SK-N-SH treated with all-trans-retinoic acid at 6 μM for 48 hours (cell line): ENCODE results near the gene RIMS3.

Source experiments
- ATAC-seq: fragments of 200-7000 bp; cut with Tn5 transposase; 3 replicates; pipeline ENCODE4 v1.9.1; 2020; ENCODE audit warnings: mild to moderate bottlenecking, moderate library complexity
- ARNTL ChIP-seq: fragments of 450-650 bp; formaldehyde crosslinking; IDR thresholded peaks from 2 replicates; pipeline ENCODE4 v1.5.0; 2020; ENCODE audit warnings: low read depth, mild to moderate bottlenecking, moderate library complexity, borderline replicate concordance
- BACH2 ChIP-seq: fragments of 250-450 bp; sonication (Bioruptor Pico); IDR thresholded peaks from 2 replicates; pipeline ENCODE4 v1.9.0; 2021; ENCODE audit warnings: mild to moderate bottlenecking, borderline replicate concordance
- CSDC2 ChIP-seq: fragments of 250-450 bp; sonication (Bioruptor Pico); IDR thresholded peaks from 2 replicates; pipeline ENCODE4 v1.5.0; 2020; ENCODE audit warnings: mild to moderate bottlenecking, moderate library complexity
- ESRRG ChIP-seq: fragments of 250-450 bp; sonication (Bioruptor Pico); IDR thresholded peaks from 2 replicates; pipeline ENCODE4 v1.6.1; 2021; ENCODE audit warnings: mild to moderate bottlenecking
- GLIS3 ChIP-seq: fragments of 250-450 bp; sonication (Bioruptor Pico); IDR thresholded peaks from 2 replicates; pipeline ENCODE4 v1.5.0; 2020; ENCODE audit warnings: mild to moderate bottlenecking, moderate library complexity
- ISL1 ChIP-seq: fragments of 250-450 bp; sonication (Bioruptor Pico); IDR thresholded peaks from 2 replicates; pipeline ENCODE4 v2.1.2; 2022; ENCODE audit warnings: mild to moderate bottlenecking, moderate library complexity
- PPARA ChIP-seq: fragments of 250-450 bp; sonication (Bioruptor Pico); IDR thresholded peaks from 2 replicates; pipeline ENCODE4 v1.5.0; 2020; ENCODE audit warnings: mild to moderate bottlenecking, borderline replicate concordance
- RARB ChIP-seq: fragments of 250-450 bp; sonication (Bioruptor Pico); IDR thresholded peaks from 2 replicates; pipeline ENCODE4 v1.8.0; 2021; ENCODE audit warnings: mild to moderate bottlenecking, moderate library complexity
- SNAI2 ChIP-seq: fragments of 250-450 bp; sonication (Bioruptor Pico); IDR thresholded peaks from 2 replicates; pipeline ENCODE4 v1.5.0; 2020; ENCODE audit warnings: mild to moderate bottlenecking, moderate library complexity
- TCF4 ChIP-seq: fragments of 250-450 bp; sonication (Bioruptor Pico); IDR thresholded peaks from 2 replicates; pipeline ENCODE4 v1.8.0; 2021; ENCODE audit warnings: mild to moderate bottlenecking, moderate library complexity, borderline replicate concordance
- TOX ChIP-seq: fragments of 250-450 bp; sonication (Bioruptor Pico); IDR thresholded peaks from 2 replicates; pipeline ENCODE4 v1.8.0; 2021; ENCODE audit warnings: mild to moderate bottlenecking, moderate library complexity, borderline replicate concordance
- ZC3H10 ChIP-seq: fragments of 250-450 bp; sonication (Bioruptor Pico); IDR thresholded peaks from 2 replicates; pipeline ENCODE4 v1.5.1; 2021; ENCODE audit warnings: mild to moderate bottlenecking, moderate library complexity
- ZFP3 ChIP-seq: fragments of 250-450 bp; sonication (Bioruptor Pico); IDR thresholded peaks from 2 replicates; pipeline ENCODE4 v1.5.0; 2020; ENCODE audit warnings: mild to moderate bottlenecking, moderate library complexity
- ZFP30 ChIP-seq: fragments of 450-650 bp; formaldehyde crosslinking; IDR thresholded peaks from 2 replicates; pipeline ENCODE4 v1.5.0; 2022; ENCODE audit warnings: mild to moderate bottlenecking, moderate library complexity
- ZNF565 ChIP-seq: fragments of 450-650 bp; formaldehyde crosslinking; conservative IDR thresholded peaks from 2 replicates; pipeline ENCODE4 v1.5.0; 2020; ENCODE audit warnings: low read depth, mild to moderate bottlenecking, moderate library complexity
- ZNF70 ChIP-seq: fragments of 450-650 bp; formaldehyde crosslinking; IDR thresholded peaks from 2 replicates; pipeline ENCODE4 v1.5.0; 2020; ENCODE audit warnings: mild to moderate bottlenecking, moderate library complexity
- TF ChIP-seq, protein P1 (sequence below): fragments of 250-450 bp; sonication (Bioruptor Pico); IDR thresholded peaks from 2 replicates; pipeline ENCODE4 v1.5.1; 2020; ENCODE audit warnings: low read depth, mild to moderate bottlenecking, moderate library complexity
- TF ChIP-seq, protein P2 (sequence below): fragments of 250-450 bp; sonication (Bioruptor Pico); IDR thresholded peaks from 2 replicates; pipeline ENCODE4 v1.8.0; 2021; ENCODE audit warnings: low read depth, mild to moderate bottlenecking, moderate library complexity, borderline replicate concordance
- TF ChIP-seq, protein P3 (sequence below): fragments of 250-450 bp; sonication (Bioruptor Pico); IDR thresholded peaks from 2 replicates; pipeline ENCODE4 v1.5.0; 2020; ENCODE audit warnings: mild to moderate bottlenecking, moderate library complexity
- TF ChIP-seq, protein P4 (sequence below): fragments of 250-450 bp; sonication (Bioruptor Pico); IDR thresholded peaks from 2 replicates; pipeline ENCODE4 v1.8.0; 2020; ENCODE audit warnings: mild to moderate bottlenecking, moderate library complexity, borderline replicate concordance
- TF ChIP-seq, protein P5 (sequence below): fragments of 250-450 bp; sonication (Bioruptor Pico); IDR thresholded peaks from 2 replicates; pipeline ENCODE4 v1.5.1; 2021; ENCODE audit warnings: mild to moderate bottlenecking, moderate library complexity

RIMS3 gene

DNA sequence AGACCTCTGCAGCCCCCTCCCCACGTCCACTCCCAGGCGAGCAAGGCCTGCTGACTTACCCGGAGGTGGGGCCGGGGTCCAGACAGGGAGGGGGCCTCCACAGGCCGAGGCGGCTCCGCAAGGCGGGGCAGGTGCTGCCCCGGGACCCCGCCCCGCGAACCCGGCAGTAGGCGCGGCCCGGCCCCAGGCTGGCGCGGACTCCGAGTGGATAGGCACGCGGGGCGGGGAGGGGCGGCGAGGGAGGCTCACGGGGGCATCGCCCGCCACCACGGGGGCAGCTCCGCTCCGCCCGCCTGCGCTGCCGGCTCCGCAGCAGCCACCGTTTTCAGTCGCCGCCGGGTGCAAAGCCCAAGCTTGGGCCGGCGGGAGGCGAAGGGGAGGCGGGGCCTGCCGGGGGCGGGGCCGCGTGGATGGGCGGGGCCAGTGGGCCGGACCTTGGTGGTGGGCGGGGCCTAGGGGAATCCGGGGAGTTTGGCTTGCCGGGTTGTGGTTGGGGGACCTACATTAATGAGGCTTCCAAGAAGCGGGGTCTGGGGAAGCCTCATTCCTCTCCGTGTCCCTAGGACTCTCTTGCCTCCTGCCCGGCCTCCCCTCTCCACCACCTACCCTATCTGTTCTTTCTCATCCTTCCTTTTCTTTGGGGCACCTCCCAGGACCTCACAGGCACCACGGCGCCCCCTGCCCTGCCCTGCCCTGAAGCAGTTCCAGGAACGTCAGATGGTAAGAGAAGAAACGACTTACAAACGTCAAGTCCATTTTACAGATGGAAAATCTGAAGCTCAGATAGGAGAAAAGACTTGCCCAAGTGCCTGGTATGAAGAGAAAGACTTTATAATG lies at the start of gene RIMS3:
Gene RIMS3, minus strand, starts transcription at position 348 of the 837 bp plus-strand sequence. CDS start 23,757 bp downstream, outside the sequence.
- TF ChIP-seq, protein P1, sequence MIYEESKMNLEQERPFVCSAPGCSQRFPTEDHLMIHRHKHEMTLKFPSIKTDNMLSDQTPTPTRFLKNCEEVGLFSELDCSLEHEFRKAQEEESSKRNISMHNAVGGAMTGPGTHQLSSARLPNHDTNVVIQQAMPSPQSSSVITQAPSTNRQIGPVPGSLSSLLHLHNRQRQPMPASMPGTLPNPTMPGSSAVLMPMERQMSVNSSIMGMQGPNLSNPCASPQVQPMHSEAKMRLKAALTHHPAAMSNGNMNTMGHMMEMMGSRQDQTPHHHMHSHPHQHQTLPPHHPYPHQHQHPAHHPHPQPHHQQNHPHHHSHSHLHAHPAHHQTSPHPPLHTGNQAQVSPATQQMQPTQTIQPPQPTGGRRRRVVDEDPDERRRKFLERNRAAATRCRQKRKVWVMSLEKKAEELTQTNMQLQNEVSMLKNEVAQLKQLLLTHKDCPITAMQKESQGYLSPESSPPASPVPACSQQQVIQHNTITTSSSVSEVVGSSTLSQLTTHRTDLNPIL (CRISPR knock-in tag), result no peak
- TF ChIP-seq ZNF565, result no peak
- no peak for TF ChIP-seq GLIS3 (CRISPR knock-in tag)
- no peak for TF ChIP-seq ZFP30 (CRISPR knock-in tag)
- no peak for TF ChIP-seq CSDC2 (CRISPR knock-in tag)
- TF ChIP-seq SNAI2 (CRISPR knock-in tag), result no peak
- TF ChIP-seq, protein P2, sequence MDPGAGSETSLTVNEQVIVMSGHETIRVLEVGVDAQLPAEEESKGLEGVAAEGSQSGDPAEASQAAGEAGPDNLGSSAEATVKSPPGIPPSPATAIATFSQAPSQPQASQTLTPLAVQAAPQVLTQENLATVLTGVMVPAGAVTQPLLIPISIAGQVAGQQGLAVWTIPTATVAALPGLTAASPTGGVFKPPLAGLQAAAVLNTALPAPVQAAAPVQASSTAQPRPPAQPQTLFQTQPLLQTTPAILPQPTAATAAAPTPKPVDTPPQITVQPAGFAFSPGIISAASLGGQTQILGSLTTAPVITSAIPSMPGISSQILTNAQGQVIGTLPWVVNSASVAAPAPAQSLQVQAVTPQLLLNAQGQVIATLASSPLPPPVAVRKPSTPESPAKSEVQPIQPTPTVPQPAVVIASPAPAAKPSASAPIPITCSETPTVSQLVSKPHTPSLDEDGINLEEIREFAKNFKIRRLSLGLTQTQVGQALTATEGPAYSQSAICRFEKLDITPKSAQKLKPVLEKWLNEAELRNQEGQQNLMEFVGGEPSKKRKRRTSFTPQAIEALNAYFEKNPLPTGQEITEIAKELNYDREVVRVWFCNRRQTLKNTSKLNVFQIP (CRISPR knock-in tag), result no peak
- no peak for TF ChIP-seq TCF4 (CRISPR knock-in tag)
- TF ChIP-seq ZFP3 (CRISPR knock-in tag), result no peak
- no peak for TF ChIP-seq ESRRG (CRISPR knock-in tag)
- no peak for TF ChIP-seq ARNTL (CRISPR knock-in tag)
- TF ChIP-seq BACH2, result no peak
- TF ChIP-seq, protein P3, sequence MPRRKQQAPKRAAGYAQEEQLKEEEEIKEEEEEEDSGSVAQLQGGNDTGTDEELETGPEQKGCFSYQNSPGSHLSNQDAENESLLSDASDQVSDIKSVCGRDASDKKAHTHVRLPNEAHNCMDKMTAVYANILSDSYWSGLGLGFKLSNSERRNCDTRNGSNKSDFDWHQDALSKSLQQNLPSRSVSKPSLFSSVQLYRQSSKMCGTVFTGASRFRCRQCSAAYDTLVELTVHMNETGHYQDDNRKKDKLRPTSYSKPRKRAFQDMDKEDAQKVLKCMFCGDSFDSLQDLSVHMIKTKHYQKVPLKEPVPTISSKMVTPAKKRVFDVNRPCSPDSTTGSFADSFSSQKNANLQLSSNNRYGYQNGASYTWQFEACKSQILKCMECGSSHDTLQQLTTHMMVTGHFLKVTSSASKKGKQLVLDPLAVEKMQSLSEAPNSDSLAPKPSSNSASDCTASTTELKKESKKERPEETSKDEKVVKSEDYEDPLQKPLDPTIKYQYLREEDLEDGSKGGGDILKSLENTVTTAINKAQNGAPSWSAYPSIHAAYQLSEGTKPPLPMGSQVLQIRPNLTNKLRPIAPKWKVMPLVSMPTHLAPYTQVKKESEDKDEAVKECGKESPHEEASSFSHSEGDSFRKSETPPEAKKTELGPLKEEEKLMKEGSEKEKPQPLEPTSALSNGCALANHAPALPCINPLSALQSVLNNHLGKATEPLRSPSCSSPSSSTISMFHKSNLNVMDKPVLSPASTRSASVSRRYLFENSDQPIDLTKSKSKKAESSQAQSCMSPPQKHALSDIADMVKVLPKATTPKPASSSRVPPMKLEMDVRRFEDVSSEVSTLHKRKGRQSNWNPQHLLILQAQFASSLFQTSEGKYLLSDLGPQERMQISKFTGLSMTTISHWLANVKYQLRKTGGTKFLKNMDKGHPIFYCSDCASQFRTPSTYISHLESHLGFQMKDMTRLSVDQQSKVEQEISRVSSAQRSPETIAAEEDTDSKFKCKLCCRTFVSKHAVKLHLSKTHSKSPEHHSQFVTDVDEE (CRISPR knock-in tag), result no peak
- TF ChIP-seq, protein P4, sequence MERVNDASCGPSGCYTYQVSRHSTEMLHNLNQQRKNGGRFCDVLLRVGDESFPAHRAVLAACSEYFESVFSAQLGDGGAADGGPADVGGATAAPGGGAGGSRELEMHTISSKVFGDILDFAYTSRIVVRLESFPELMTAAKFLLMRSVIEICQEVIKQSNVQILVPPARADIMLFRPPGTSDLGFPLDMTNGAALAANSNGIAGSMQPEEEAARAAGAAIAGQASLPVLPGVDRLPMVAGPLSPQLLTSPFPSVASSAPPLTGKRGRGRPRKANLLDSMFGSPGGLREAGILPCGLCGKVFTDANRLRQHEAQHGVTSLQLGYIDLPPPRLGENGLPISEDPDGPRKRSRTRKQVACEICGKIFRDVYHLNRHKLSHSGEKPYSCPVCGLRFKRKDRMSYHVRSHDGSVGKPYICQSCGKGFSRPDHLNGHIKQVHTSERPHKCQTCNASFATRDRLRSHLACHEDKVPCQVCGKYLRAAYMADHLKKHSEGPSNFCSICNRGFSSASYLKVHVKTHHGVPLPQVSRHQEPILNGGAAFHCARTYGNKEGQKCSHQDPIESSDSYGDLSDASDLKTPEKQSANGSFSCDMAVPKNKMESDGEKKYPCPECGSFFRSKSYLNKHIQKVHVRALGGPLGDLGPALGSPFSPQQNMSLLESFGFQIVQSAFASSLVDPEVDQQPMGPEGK (CRISPR knock-in tag), result no peak
- TF ChIP-seq, protein P5, sequence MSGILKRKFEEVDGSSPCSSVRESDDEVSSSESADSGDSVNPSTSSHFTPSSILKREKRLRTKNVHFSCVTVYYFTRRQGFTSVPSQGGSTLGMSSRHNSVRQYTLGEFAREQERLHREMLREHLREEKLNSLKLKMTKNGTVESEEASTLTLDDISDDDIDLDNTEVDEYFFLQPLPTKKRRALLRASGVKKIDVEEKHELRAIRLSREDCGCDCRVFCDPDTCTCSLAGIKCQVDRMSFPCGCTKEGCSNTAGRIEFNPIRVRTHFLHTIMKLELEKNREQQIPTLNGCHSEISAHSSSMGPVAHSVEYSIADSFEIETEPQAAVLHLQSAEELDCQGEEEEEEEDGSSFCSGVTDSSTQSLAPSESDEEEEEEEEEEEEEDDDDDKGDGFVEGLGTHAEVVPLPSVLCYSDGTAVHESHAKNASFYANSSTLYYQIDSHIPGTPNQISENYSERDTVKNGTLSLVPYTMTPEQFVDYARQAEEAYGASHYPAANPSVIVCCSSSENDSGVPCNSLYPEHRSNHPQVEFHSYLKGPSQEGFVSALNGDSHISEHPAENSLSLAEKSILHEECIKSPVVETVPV (CRISPR knock-in tag), result no peak
- no peak for TF ChIP-seq ZNF70
- no peak for TF ChIP-seq RARB
- TF ChIP-seq ISL1 (CRISPR knock-in tag), result no peak
- no peak for TF ChIP-seq ZC3H10 (CRISPR knock-in tag)
- no peak for TF ChIP-seq TOX (CRISPR knock-in tag)
- TF ChIP-seq, all 23 proteins: peak for 0
- ATAC-seq, result peak; percentile 88

DNA sequence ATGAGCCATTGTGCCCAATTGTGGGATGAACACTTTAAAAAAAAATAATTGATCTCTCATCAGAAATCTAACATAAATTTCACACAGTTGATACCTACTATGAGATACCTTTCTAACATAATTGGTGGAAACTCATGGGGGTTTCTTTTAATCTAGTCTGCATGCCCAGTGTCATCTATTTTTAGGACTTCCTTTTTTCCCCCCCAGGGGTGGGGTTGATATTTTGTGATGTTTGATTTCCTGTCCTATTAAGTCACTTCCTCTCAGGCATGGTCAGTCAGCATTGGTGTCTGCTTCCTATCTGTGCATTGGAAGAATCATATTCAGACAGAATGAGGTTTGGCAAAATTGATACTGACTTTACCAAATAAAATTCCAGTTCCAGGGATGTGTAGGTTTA lies 47.5 kb upstream of the RIMS3 start:
- no peak for ATAC-seq
- TF ChIP-seq ZFP3 (CRISPR knock-in tag) (no peak), CSDC2 (CRISPR knock-in tag) (no peak), ZNF565 (no peak), TCF4 (CRISPR knock-in tag) (no peak), PPARA (CRISPR knock-in tag) (no peak), TOX (CRISPR knock-in tag) (no peak), BACH2 (no peak), SNAI2 (CRISPR knock-in tag) (no peak), ZNF70 (no peak)
- TF ChIP-seq, protein P1 (CRISPR knock-in tag), result no peak
- TF ChIP-seq, protein P3 (CRISPR knock-in tag), result no peak
- TF ChIP-seq, protein P5 (CRISPR knock-in tag), result no peak
